Naive thymus-derived CD8-positive, alpha-beta T cell (primary cell): Measurements from ENCODE around the gene CCDC27. TPM values are rescaled to one million over a fixed set of nuclear protein-coding genes. Genes with fewer than 3 reads are reported as not detected.
"Not testable (repeated sequence)": the region's sequence is repeated elsewhere in the genome, so short reads cannot be mapped to it uniquely, and the experiment has no call there.

Source experiments
- ATAC-seq, 2 donors: fragments of 150-1000 bp; cut with Tn5 transposase in 1 of 2; sonication (Bioruptor Pico), chemical (Tn5 transposase) in 1 of 2; 1 replicate in 1 of 2; 2 replicates in 1 of 2; pipeline ENCODE4 v1.10.0; 2021; ENCODE audit warnings: mild to moderate bottlenecking in 2 of 2, moderate library complexity in 2 of 2
- POLR2A ChIA-PET: fragments of 350-600 bp; sonication (Branson Sonifier 250); formaldehyde crosslinking; loops from one replicate; lab custom pipeline; 2021; ENCODE audit warnings: antibody characterized with exemption; lab: Charles Lee
- DNase-seq, 10 donors: peaks; one replicate each; pipeline versions ENCODE4 v3.0.0 to v3.0.0-alpha.2; 2020 to 2022
- H3K27ac Mint-ChIP-seq, 10 donors: one replicate each; pipeline ENCODE4 v1.8.0; 2020 to 2022; ENCODE audit warnings: mild to moderate bottlenecking in 10 of 10, mixed read lengths in 10 of 10, moderate library complexity in 4 of 10, inconsistent platforms in 1 of 10
- H3K27me3 Mint-ChIP-seq, 5 donors: one replicate each; pipeline ENCODE4 v1.8.0; 2021 to 2022; ENCODE audit warnings: mixed read lengths in 5 of 5
- H3K36me3 Mint-ChIP-seq, 3 donors: one replicate each; pipeline ENCODE4 v1.8.0; 2020 to 2022; ENCODE audit warnings: mixed read lengths in 3 of 3, mild to moderate bottlenecking in 2 of 3, inconsistent platforms in 1 of 3
- H3K4me1 Mint-ChIP-seq, 4 donors: one replicate each; pipeline ENCODE4 v1.8.0; 2021 to 2022; ENCODE audit warnings: mixed read lengths in 4 of 4
- H3K4me3 Mint-ChIP-seq, 10 donors: one replicate each; pipeline ENCODE4 v1.8.0; 2020 to 2022; ENCODE audit warnings: mild to moderate bottlenecking in 10 of 10, mixed read lengths in 10 of 10, moderate library complexity in 6 of 10, inconsistent platforms in 1 of 10
- H3K9me3 Mint-ChIP-seq, 9 donors: one replicate each; pipeline ENCODE4 v1.8.0; 2020 to 2022; ENCODE audit warnings: mixed read lengths in 9 of 9, mild to moderate bottlenecking in 3 of 9, inconsistent platforms in 1 of 9, moderate library complexity in 1 of 9
- polyA plus RNA-seq, 3 donors: library from polyadenylated mRNA; unstranded; fragments of 300-500 nt; fragmentation: Illumina TruSeq; gene quantifications; one replicate each; pipeline ENCODE4 v1.2.3, GENCODE V29; 2021
- total RNA-seq, 8 experiments: library from RNA in 2 of 8; stranded (reverse) in 2 of 8; gene quantifications; one replicate each; pipeline ENCODE4 v1.2.3 and lab custom pipeline; 2021 to 2026

Gene CCDC27
- total and polyA plus RNA-seq, 5 experiments from 2014 or later: not detected

- peaks cover 18 to 44% (median 35%) of the 10 kb centered on the region in 4 donors for H3K4me1 Mint-ChIP-seq
- H3K27me3 Mint-ChIP-seq: no peaks in the 10 kb centered on the region
- DNase-seq (no peak), ATAC-seq (no peak)
- H3K9me3 Mint-ChIP-seq: peaks cover 0 to 3% (median 0%) of the 10 kb centered on the region in 9 donors
- peaks cover 0 to 25% (median 6%) of the 10 kb centered on the region in 3 donors for H3K36me3 Mint-ChIP-seq
- POLR2A ChIA-PET: no interaction called here
- H3K4me3 Mint-ChIP-seq: no peak overlapping the region
- H3K27ac Mint-ChIP-seq: peak overlapping the region in 1 of 10 donors; percentile 55
Measured at GRCh38 chr1:3743826-3744225, 8.4 kb upstream of the CCDC27 start.

GRCh38 chr1:3744646-3745045 lies 7.6 kb upstream of the CCDC27 start:
- ATAC-seq (no peak), DNase-seq (no peak)
- no peaks in the 10 kb centered on the region for H3K27me3 Mint-ChIP-seq
- peak overlapping the region in 2 of 10 donors; percentile 47 to 61 for H3K27ac Mint-ChIP-seq
- POLR2A ChIA-PET: interaction anchor here (1.1 kb wide), 1 partner anchor 9 kb away, joined by 3 read pairs; no protein-coding TSS in a partner anchor
- H3K4me1 Mint-ChIP-seq: peaks cover 18 to 44% (median 35%) of the 10 kb centered on the region in 4 donors
- H3K4me3 Mint-ChIP-seq: peak overlapping the region in 1 of 10 donors; percentile 86
- peaks cover 0 to 3% (median 0%) of the 10 kb centered on the region in 9 donors for H3K9me3 Mint-ChIP-seq
- peaks cover 0 to 25% (median 6%) of the 10 kb centered on the region in 3 donors for H3K36me3 Mint-ChIP-seq

DNA sequence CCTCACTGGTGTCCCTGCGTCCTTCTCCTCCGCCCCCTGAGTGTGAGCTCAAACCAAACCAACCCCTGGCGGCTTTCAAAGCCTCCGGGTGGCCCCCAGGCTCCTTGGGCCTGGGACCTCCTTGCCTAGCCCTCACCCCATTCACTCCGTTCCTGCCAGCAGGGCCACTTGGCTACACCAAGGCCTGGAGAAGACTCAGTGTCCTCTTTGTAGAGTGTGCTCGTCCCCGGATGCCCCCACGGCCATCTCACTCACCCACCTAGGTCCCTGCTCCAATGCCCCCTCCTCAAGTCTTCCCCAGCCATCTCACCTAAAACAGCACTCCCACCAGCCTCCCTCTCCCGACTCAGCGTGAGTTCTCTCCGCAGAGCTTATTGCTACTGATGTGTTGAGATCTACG lies 7.2 kb upstream of the CCDC27 start:
- peaks cover 0 to 25% (median 6%) of the 10 kb centered on the region in 3 donors for H3K36me3 Mint-ChIP-seq
- ATAC-seq (no peak), DNase-seq (no peak)
- H3K4me1 Mint-ChIP-seq: peaks cover 18 to 44% (median 35%) of the 10 kb centered on the region in 4 donors
- peak overlapping the region in 4 of 10 donors; percentile 47 to 86 (median 68) for H3K27ac Mint-ChIP-seq
- no peaks in the 10 kb centered on the region for H3K27me3 Mint-ChIP-seq
- H3K4me3 Mint-ChIP-seq: peak overlapping the region in 7 of 10 donors; percentile 4 to 86 (median 80)
- H3K9me3 Mint-ChIP-seq: peaks cover 0 to 3% (median 0%) of the 10 kb centered on the region in 9 donors
- POLR2A ChIA-PET: interaction anchor here (1.1 kb wide), 1 partner anchor 9 kb away, joined by 3 read pairs; no protein-coding TSS in a partner anchor

GRCh38 chr1:3745590-3746381 lies 6.5 kb upstream of the CCDC27 start:
- POLR2A ChIA-PET: interaction anchor here (1.3 kb wide), 1 partner anchor 50 kb away, joined by 3 read pairs; the partner anchor contains the start of gene LRRC47
- DNase-seq: no peak

DNA sequence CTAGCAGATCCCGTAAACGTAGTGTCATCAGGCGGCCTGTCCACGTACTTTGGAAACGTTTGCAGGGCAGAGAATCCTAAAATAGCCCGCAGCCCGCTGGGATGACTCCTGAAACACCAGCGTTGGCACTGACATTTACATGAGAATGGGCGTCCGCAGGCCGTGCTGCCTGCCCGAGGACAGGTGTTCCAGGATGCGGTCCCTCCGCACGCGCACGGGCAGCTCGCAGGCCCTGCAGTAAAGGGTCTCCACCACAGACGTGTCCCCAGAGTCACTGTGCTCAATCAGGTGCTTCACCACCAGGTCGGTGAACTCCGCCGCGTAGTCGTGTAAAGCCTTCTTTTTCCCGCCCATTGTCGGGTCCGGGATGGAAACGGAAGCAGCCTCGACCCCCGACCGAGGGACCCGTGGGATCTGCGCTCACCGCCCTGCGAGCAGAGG lies 5.8 kb upstream of the CCDC27 start:
- peaks cover 0 to 24% (median 3%) of the 10 kb centered on the region in 3 donors for H3K36me3 Mint-ChIP-seq
- POLR2A ChIA-PET: interaction anchor here (1.3 kb wide), 1 partner anchor 50 kb away, joined by 3 read pairs; the partner anchor contains the start of gene LRRC47
- peaks cover 18 to 44% (median 35%) of the 10 kb centered on the region in 4 donors for H3K4me1 Mint-ChIP-seq
- no peak for ATAC-seq
- DNase-seq: peak in 3 of 10 donors; percentile 4 to 13 (median 10)
- H3K4me3 Mint-ChIP-seq: peak overlapping the region; percentile 74 to 86 (median 82)
- H3K27ac Mint-ChIP-seq: peak overlapping the region in 9 of 10 donors; percentile 53 to 92 (median 81)
- peaks cover 0 to 1% (median 0%) of the 10 kb centered on the region in 5 donors for H3K27me3 Mint-ChIP-seq
- H3K9me3 Mint-ChIP-seq: peaks cover 0 to 3% (median 0%) of the 10 kb centered on the region in 9 donors

More at GRCh38 chr1:3745590-3746381, 6.5 kb upstream of the CCDC27 start:
- Mint-ChIP-seq H3K4me1 (peaks cover 18 to 44% (median 35%) of the 10 kb centered on the region in 4 donors), H3K27ac (peak overlapping the region; percentile 47 to 92 (median 78)), H3K4me3 (peak overlapping the region; percentile 74 to 86 (median 82)), H3K27me3 (no peaks in the 10 kb centered on the region), H3K9me3 (peaks cover 0 to 3% (median 0%) of the 10 kb centered on the region in 9 donors), H3K36me3 (peaks cover 0 to 25% (median 4%) of the 10 kb centered on the region in 3 donors)
- no peak for ATAC-seq

GRCh38 chr1:3746830-3747521 lies 5.3 kb upstream of the CCDC27 start:
- DNase-seq: peak; percentile 76 to 91 (median 83)
- Mint-ChIP-seq H3K27me3 (peaks cover 0 to 1% (median 0%) of the 10 kb centered on the region in 5 donors), H3K4me1 (peaks cover 16 to 42% (median 35%) of the 10 kb centered on the region in 4 donors), H3K27ac (peak overlapping the region in 5 of 10 donors; percentile 53 to 92 (median 89)), H3K4me3 (peak overlapping the region; percentile 74 to 86 (median 82)), H3K9me3 (peaks cover 0 to 3% (median 0%) of the 10 kb centered on the region in 9 donors), H3K36me3 (peaks cover 0 to 19% (median 3%) of the 10 kb centered on the region in 3 donors)
- POLR2A ChIA-PET: interaction anchor here (1.3 kb wide), 1 partner anchor 49 kb away, joined by 3 read pairs; the partner anchor contains the start of gene LRRC47
- peak; percentile 95 to 97 for ATAC-seq

GRCh38 chr1:3747522-3747848 lies 4.8 kb upstream of the CCDC27 start:
- H3K27me3 Mint-ChIP-seq: peaks cover 0 to 1% (median 0%) of the 10 kb centered on the region in 5 donors
- peak overlapping the region; percentile 66 to 84 (median 72) for H3K4me3 Mint-ChIP-seq
- peak overlapping the region in 4 of 10 donors; percentile 26 to 79 (median 60) for H3K27ac Mint-ChIP-seq
- H3K36me3 Mint-ChIP-seq: peaks cover 0 to 14% (median 3%) of the 10 kb centered on the region in 3 donors
- DNase-seq: no peak
- no peak for ATAC-seq
- peaks cover 0 to 3% (median 0%) of the 10 kb centered on the region in 9 donors for H3K9me3 Mint-ChIP-seq
- POLR2A ChIA-PET: no interaction called here
- peaks cover 16 to 40% (median 35%) of the 10 kb centered on the region in 4 donors for H3K4me1 Mint-ChIP-seq

GRCh38 chr1:3747903-3748302 lies 4.3 kb upstream of the CCDC27 start:
- Mint-ChIP-seq H3K9me3 (peaks cover 0 to 3% (median 0%) of the 10 kb centered on the region in 9 donors), H3K36me3 (peaks cover 0 to 13% (median 3%) of the 10 kb centered on the region in 3 donors), H3K4me1 (peaks cover 16 to 39% (median 35%) of the 10 kb centered on the region in 4 donors), H3K4me3 (peak overlapping the region; percentile 66 to 84 (median 72)), H3K27ac (peak overlapping the region in 4 of 10 donors; percentile 46 to 87 (median 76)), H3K27me3 (peaks cover 0 to 1% (median 0%) of the 10 kb centered on the region in 5 donors)
- no peak for DNase-seq
- POLR2A ChIA-PET: no interaction called here
- no peak for ATAC-seq

- POLR2A ChIA-PET, H3K36me3 Mint-ChIP-seq, H3K9me3 Mint-ChIP-seq, ATAC-seq, H3K27me3 Mint-ChIP-seq, DNase-seq: not testable (repeated sequence)
- peak overlapping the region in 9 of 10 donors; percentile 29 to 84 (median 71) for H3K4me3 Mint-ChIP-seq
- peak overlapping the region in 3 of 10 donors; percentile 52 to 87 (median 79) for H3K27ac Mint-ChIP-seq
- peaks cover 13 to 35% (median 33%) of the 10 kb centered on the region in 4 donors for H3K4me1 Mint-ChIP-seq
Measured at GRCh38 chr1:3748316-3748900, 3.8 kb upstream of the CCDC27 start.

DNA sequence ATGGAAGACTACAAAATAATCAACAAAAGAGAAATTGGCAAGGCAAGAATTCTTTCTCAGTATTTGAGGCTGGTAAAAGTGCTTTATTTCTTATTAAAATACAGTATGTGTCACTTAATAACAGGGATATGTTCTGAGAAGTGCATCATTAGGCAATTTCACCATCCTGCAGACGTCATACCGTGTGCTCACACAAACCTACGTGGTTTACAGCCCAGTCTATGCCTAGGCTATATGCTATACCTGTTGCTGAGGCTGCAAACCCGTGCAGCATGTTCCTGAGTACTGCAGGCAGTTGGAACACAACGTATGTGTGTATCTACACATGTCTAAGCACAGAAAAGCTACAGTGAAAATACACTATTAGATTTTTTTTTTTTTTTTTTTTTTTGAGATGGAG lies 2.7 kb upstream of the CCDC27 start:
- ATAC-seq (no peak), DNase-seq (no peak)
- peaks cover 0 to 5% (median 3%) of the 10 kb centered on the region in 3 donors for H3K36me3 Mint-ChIP-seq
- H3K9me3 Mint-ChIP-seq: peaks cover 0 to 3% (median 0%) of the 10 kb centered on the region in 9 donors
- H3K27me3 Mint-ChIP-seq: peaks cover 0 to 1% (median 0%) of the 10 kb centered on the region in 5 donors
- POLR2A ChIA-PET: interaction anchor here (0.7 kb wide), 1 partner anchor 82 kb away, joined by 5 read pairs; no protein-coding TSS in a partner anchor
- H3K27ac Mint-ChIP-seq: no peak overlapping the region
- H3K4me1 Mint-ChIP-seq: peaks cover 12 to 31% (median 30%) of the 10 kb centered on the region in 4 donors
- H3K4me3 Mint-ChIP-seq: no peak overlapping the region

DNA sequence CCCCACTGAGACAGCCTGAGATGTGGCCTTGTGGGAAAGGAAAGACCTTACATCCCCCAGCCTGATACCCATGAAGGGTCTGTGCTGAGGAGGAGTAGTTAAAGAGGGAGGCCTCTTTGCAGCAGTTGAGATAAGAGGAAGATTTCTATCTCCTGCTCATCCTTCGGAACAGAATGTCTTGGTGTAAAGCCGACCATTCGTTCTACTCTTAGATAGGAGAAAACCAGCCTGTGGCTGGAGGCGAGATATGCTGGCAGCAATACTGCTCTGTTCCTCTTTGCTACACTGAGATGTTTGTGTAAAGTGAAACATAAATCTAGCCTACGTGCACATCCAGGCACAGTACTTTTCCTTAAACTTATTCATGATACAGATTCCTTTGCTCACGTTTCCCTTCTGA lies 1.5 kb upstream of the CCDC27 start:
- no peaks in the 10 kb centered on the region for H3K9me3 Mint-ChIP-seq
- DNase-seq (no peak), ATAC-seq (no peak)
- H3K27me3 Mint-ChIP-seq: peaks cover 0 to 3% (median 0%) of the 10 kb centered on the region in 5 donors
- POLR2A ChIA-PET: no interaction called here
- peak overlapping the region in 1 of 10 donors; percentile 54 for H3K27ac Mint-ChIP-seq
- no peaks in the 10 kb centered on the region for H3K36me3 Mint-ChIP-seq
- peaks cover 3 to 22% (median 19%) of the 10 kb centered on the region in 4 donors for H3K4me1 Mint-ChIP-seq
- H3K4me3 Mint-ChIP-seq: no peak overlapping the region
